GM20431 (cell line): Measurements from ENCODE around the gene UBQLN4.
"Not testable (repeated sequence)": the region's sequence is repeated elsewhere in the genome, so short reads cannot be mapped to it uniquely, and the experiment has no call there.

Experiments
- in situ Hi-C: fragments of 300-500 bp; cut with MseI, MboI; formaldehyde crosslinking; loops from one replicate; pipeline ENCODE4 v1.15.0; 2020; ENCODE audit warnings: low sequenced_read_pairs; ENCODE audit not compliant: unreplicated experiment

Gene UBQLN4

GRCh38 chr1:156081917-156082308, 28.3 kb upstream of the UBQLN4 start:
- in situ Hi-C loops, result loop anchor here (5.0 kb wide), 1 partner anchor 50 kb away; no protein-coding TSS in a partner anchor

GRCh38 chr1:156081180-156081916, 27.8 kb upstream of the UBQLN4 start:
- in situ Hi-C loops, result loop anchor here (5.0 kb wide), 1 partner anchor 51 kb away; no protein-coding TSS in a partner anchor

GRCh38 chr1:156080863-156081179, 27.2 kb upstream of the UBQLN4 start:
- in situ Hi-C loops, result loop anchor here (5.0 kb wide), 1 partner anchor 51 kb away; no protein-coding TSS in a partner anchor

- in situ Hi-C loops, result loop anchor here (5.0 kb wide), 1 partner anchor 52 kb away; no protein-coding TSS in a partner anchor
Measured at GRCh38 chr1:156080241-156080862, 26.8 kb upstream of the UBQLN4 start.

GRCh38 chr1:156079762-156080161, 26.2 kb upstream of the UBQLN4 start:
- in situ Hi-C loops, result loop anchor here (5.0 kb wide), 1 partner anchor 53 kb away; no protein-coding TSS in a partner anchor

GRCh38 chr1:156078728-156079127, 25.1 kb upstream of the UBQLN4 start:
- in situ Hi-C loops, result no loop called here

GRCh38 chr1:156077430-156077760, 23.8 kb upstream of the UBQLN4 start:
- in situ Hi-C loops, result no loop called here

GRCh38 chr1:156076609-156077429, 23.2 kb upstream of the UBQLN4 start:
- in situ Hi-C loops, result no loop called here

GRCh38 chr1:156075775-156076204, 22.2 kb upstream of the UBQLN4 start:
- in situ Hi-C loops, result no loop called here

GRCh38 chr1:156075162-156075561, 21.6 kb upstream of the UBQLN4 start:
- in situ Hi-C loops, result no loop called here

- in situ Hi-C loops, result no loop called here
Measured at GRCh38 chr1:156074661-156075060, 21.1 kb upstream of the UBQLN4 start.

GRCh38 chr1:156073740-156074139, 20.1 kb upstream of the UBQLN4 start:
- in situ Hi-C loops, result no loop called here

GRCh38 chr1:156073110-156073687, 19.6 kb upstream of the UBQLN4 start:
- in situ Hi-C loops, result no loop called here

GRCh38 chr1:156072251-156072650, 18.7 kb upstream of the UBQLN4 start:
- in situ Hi-C loops, result no loop called here

- in situ Hi-C loops, result not testable (repeated sequence)
Measured at GRCh38 chr1:156071332-156071816, 17.8 kb upstream of the UBQLN4 start.

- in situ Hi-C loops, result no loop called here
Measured at GRCh38 chr1:156070548-156070947, 16.9 kb upstream of the UBQLN4 start.

GRCh38 chr1:156069490-156070455, 16.2 kb upstream of the UBQLN4 start:
- in situ Hi-C loops, result no loop called here

- in situ Hi-C loops, result no loop called here
Measured at GRCh38 chr1:156067262-156067661, 13.7 kb upstream of the UBQLN4 start.

GRCh38 chr1:156065871-156066270, 12.3 kb upstream of the UBQLN4 start:
- in situ Hi-C loops, result no loop called here
